HepG2 (cell line): ENCODE results near the gene MACROD2. TPM values are rescaled to one million over a fixed set of nuclear protein-coding genes. Genes with fewer than 3 reads are reported as not detected.

Source experiments
- ATAC-seq: fragments of 200-7000 bp; cut with Tn5 transposase; 3 replicates; pipeline ENCODE4 v1.9.1; 2020; ENCODE audit warnings: mild to moderate bottlenecking, moderate library complexity
- BruUV-seq: library from RNA; stranded (reverse); fragments of 400-500 nt; replicated peaks from 2 replicates; lab custom pipeline; 2021; lab: Mats Ljungman, UMichigan
- CTCF ChIA-PET: fragments of 300-600 bp; formaldehyde crosslinking; extraction: SDS; loops from one replicate; lab custom pipeline; 2021; ENCODE audit warnings: low total read pairs, inconsistent platforms, low intra/inter-chr PET ratio; lab: Yijun Ruan, JAX
- POLR2A ChIA-PET: fragments of 350-600 bp; sonication (Branson Sonifier 250); formaldehyde crosslinking; loops from one replicate; lab custom pipeline; 2020; ENCODE audit warnings: antibody characterized with exemption, inconsistent platforms; lab: Yijun Ruan, JAX
- DNase-seq: peaks from one replicate; pipeline ENCODE4 v3.0.0-alpha.2; 2015; ENCODE audit warnings: low spot score
- FAIRE-seq: peaks from 3 replicates; lab custom pipeline; 2011; peaks lifted over from hg19 to GRCh38; lab: Jason Lieb, UNC
- H2AFZ ChIP-seq: one replicate; pipeline ENCODE4 v1.6.1; 2011; ENCODE audit warnings: low read length, inconsistent platforms
- H3K27ac ChIP-seq: fragments of 300-600 bp; 3 replicates; pipeline ENCODE4 v1.8.0; 2011; ENCODE audit warnings: mixed run types, mild to moderate bottlenecking, mixed read lengths, low read length, inconsistent platforms; ENCODE audit not compliant: insufficient read depth; ENCODE audit errors: extremely low read length
- H3K27me3 ChIP-seq, 2 experiments: fragments of 200-600 bp in 1 of 2; 2 replicates in 1 of 2; 3 replicates in 1 of 2; pipeline versions ENCODE4 v1.6.0 to v1.8.0; 2011; ENCODE audit warnings: low read length in 2 of 2, mild to moderate bottlenecking in 2 of 2, moderate library complexity in 2 of 2, inconsistent platforms in 1 of 2; ENCODE audit not compliant: insufficient read depth in 2 of 2, control insufficient read depth in 1 of 2
- H3K36me3 ChIP-seq, 2 experiments: fragments of 200-600 bp in 1 of 2; replicated peaks in 1 of 2; 2 replicates in 1 of 2; 3 replicates in 1 of 2; pipeline versions ENCODE4 v1.5.1 to v1.8.0; 2011; ENCODE audit warnings: low read length in 2 of 2, inconsistent platforms in 1 of 2; ENCODE audit not compliant: insufficient read depth in 2 of 2, control insufficient read depth in 1 of 2
- H3K4me1 ChIP-seq: 2 replicates; pipeline ENCODE4 v1.5.1; 2012; ENCODE audit warnings: low read length, inconsistent platforms; ENCODE audit not compliant: insufficient read depth
- H3K4me2 ChIP-seq: 2 replicates; pipeline ENCODE4 v1.6.0; 2011; ENCODE audit warnings: low read depth, low read length, inconsistent platforms
- H3K4me3 ChIP-seq, 3 experiments: fragments of 200-600 bp in 1 of 3; sonication (generic), shearing (Covaris generic) in 1 of 3; replicated peaks in 1 of 3; 2 replicates each; pipeline ENCODE4 v1.5.1; 2011 to 2016; ENCODE audit warnings: low read length in 3 of 3, inconsistent platforms in 2 of 3, low read depth in 2 of 3, mild to moderate bottlenecking in 2 of 3, control low read depth in 1 of 3, mixed read lengths in 1 of 3; ENCODE audit not compliant: insufficient read depth in 1 of 3
- H3K79me2 ChIP-seq: one replicate; pipeline ENCODE4 v1.6.1; 2011; ENCODE audit warnings: low read length, inconsistent platforms; ENCODE audit not compliant: insufficient read depth
- H3K9ac ChIP-seq: 2 replicates; pipeline ENCODE4 v1.6.0; 2011; ENCODE audit warnings: mild to moderate bottlenecking, low read depth, low read length, inconsistent platforms; ENCODE audit not compliant: insufficient read depth
- H3K9me3 ChIP-seq: 2 replicates; pipeline ENCODE4 v1.5.1; 2012; ENCODE audit warnings: mild to moderate bottlenecking, low read length
- H4K20me1 ChIP-seq: 2 replicates; pipeline ENCODE4 v1.6.0; 2011; ENCODE audit warnings: inconsistent platforms, mild to moderate bottlenecking, low read length, moderate library complexity; ENCODE audit not compliant: insufficient read depth
- CBFB ChIP-seq: sonication (generic); formaldehyde crosslinking; IDR thresholded peaks from 2 replicates; pipeline ENCODE4 v1.4.0; 2020; ENCODE audit warnings: missing genetic modification reagents
- CCDC6 ChIP-seq: sonication (generic); formaldehyde crosslinking; IDR thresholded peaks from 2 replicates; pipeline ENCODE4 v1.8.1; 2022; ENCODE audit warnings: mild to moderate bottlenecking, missing genetic modification reagents, moderate library complexity
- CENPX ChIP-seq: sonication (generic); formaldehyde crosslinking; IDR thresholded peaks from 2 replicates; pipeline ENCODE4 v1.9.0; 2021; ENCODE audit warnings: mild to moderate bottlenecking, missing genetic modification reagents, moderate library complexity
- ELF4 ChIP-seq: sonication (generic); formaldehyde crosslinking; IDR thresholded peaks from 2 replicates; pipeline ENCODE4 v1.5.0; 2020; ENCODE audit warnings: missing genetic modification reagents, mild to moderate bottlenecking, moderate library complexity, borderline replicate concordance
- FIP1L1 ChIP-seq: fragments of 200-400 bp; formaldehyde crosslinking; IDR thresholded peaks from 2 replicates; pipeline ENCODE4 v1.6.1; 2018; ENCODE audit warnings: low read depth, mild to moderate bottlenecking, low read length, moderate library complexity, borderline replicate concordance; ENCODE audit not compliant: insufficient read depth
- HIC2 ChIP-seq: sonication (generic); formaldehyde crosslinking; IDR thresholded peaks from 2 replicates; pipeline ENCODE4 v1.9.0; 2022; ENCODE audit warnings: low read depth, missing genetic modification reagents
- HMG20B ChIP-seq: conservative IDR thresholded peaks from 2 replicates; pipeline ENCODE4 v1.6.1; 2016; ENCODE audit warnings: missing genetic modification reagents, missing compliant biosample characterization
- IRF2 ChIP-seq: IDR thresholded peaks from 2 replicates; pipeline ENCODE4 v1.6.1; 2018; ENCODE audit warnings: missing genetic modification reagents, missing compliant biosample characterization
- KAT8 ChIP-seq: IDR thresholded peaks from 2 replicates; pipeline ENCODE4 v1.6.1; 2016; ENCODE audit warnings: missing genetic modification reagents, missing compliant biosample characterization
- NCOA1 ChIP-seq: sonication (generic); formaldehyde crosslinking; IDR thresholded peaks from 2 replicates; pipeline ENCODE4 v1.9.0; 2021; ENCODE audit warnings: missing genetic modification reagents
- PBX3 ChIP-seq: sonication (generic); formaldehyde crosslinking; IDR thresholded peaks from 2 replicates; pipeline ENCODE4 v1.8.1; 2023; ENCODE audit warnings: missing genetic modification reagents, inconsistent platforms, borderline replicate concordance
- PHF8 ChIP-seq: sonication (generic); formaldehyde crosslinking; IDR thresholded peaks from 2 replicates; pipeline ENCODE4 v1.5.0; 2020; ENCODE audit warnings: missing genetic modification reagents
- SMAD3 ChIP-seq: sonication (generic); formaldehyde crosslinking; IDR thresholded peaks from 2 replicates; pipeline ENCODE4 v1.4.0; 2020; ENCODE audit warnings: missing genetic modification reagents
- TCF7 ChIP-seq: sonication (generic); IDR thresholded peaks from 2 replicates; pipeline ENCODE4 v1.6.1; 2016; ENCODE audit warnings: antibody characterized with exemption, low read depth
- ZKSCAN1 ChIP-seq: fragments of 150-350 bp; IDR thresholded peaks from 2 replicates; pipeline ENCODE4 v1.6.1; 2014; ENCODE audit warnings: low read length
- ZNF121 ChIP-seq: sonication (generic); formaldehyde crosslinking; IDR thresholded peaks from 2 replicates; pipeline ENCODE4 v1.5.0; 2020; ENCODE audit warnings: mild to moderate bottlenecking, missing genetic modification reagents
- ZNF18 ChIP-seq: sonication (generic); formaldehyde crosslinking; IDR thresholded peaks from 2 replicates; pipeline ENCODE4 v1.8.0; 2022; ENCODE audit warnings: mild to moderate bottlenecking, missing genetic modification reagents; ENCODE audit not compliant: insufficient replicate concordance
- ZNF547 ChIP-seq: sonication (generic); formaldehyde crosslinking; IDR thresholded peaks from 2 replicates; pipeline ENCODE4 v1.5.1; 2020; ENCODE audit warnings: mild to moderate bottlenecking, missing genetic modification reagents
- ZNF556 ChIP-seq: sonication (generic); formaldehyde crosslinking; IDR thresholded peaks from 2 replicates; pipeline ENCODE4 v1.4.0; 2020; ENCODE audit warnings: mild to moderate bottlenecking, missing genetic modification reagents, borderline replicate concordance
- ZNF678 ChIP-seq: sonication (generic); formaldehyde crosslinking; IDR thresholded peaks from 2 replicates; pipeline ENCODE4 v1.4.0; 2020; ENCODE audit warnings: mild to moderate bottlenecking, missing genetic modification reagents
- ZNF747 ChIP-seq: sonication (generic); formaldehyde crosslinking; IDR thresholded peaks from 2 replicates; pipeline ENCODE4 v1.8.1; 2023; ENCODE audit warnings: missing genetic modification reagents, mild to moderate bottlenecking, borderline replicate concordance
- WGBS: methylation state at CpG from one replicate; pipeline ENCODE4 v1.1.6; 2017; ENCODE audit warnings: low lambda C conversion rate; 5-methylcytosine and 5-hydroxymethylcytosine counted together
- in situ Hi-C: cut with HindIII; loops from 2 replicates; pipeline ENCODE4 v1.10.0; 2017; ENCODE audit warnings: low pct_unique_long_range_greater_than_20kb; ENCODE audit not compliant: extremely low pct_ligation_motif_present
- intact Hi-C: fragments of 100-400 bp; cut with micrococcal nuclease; formaldehyde crosslinking; loops from one replicate; pipeline ENCODE4 v1.10.0; 2022; ENCODE audit not compliant: unreplicated experiment
- polyA plus RNA-seq, 8 experiments: library from polyadenylated mRNA; depleted of rRNA in 3 of 8; stranded (reverse) in 7 of 8; unstranded in 1 of 8; fragments of >200 nt; fragmentation: Illumina TruSeq in 4 of 8; extraction: Trizol in 4 of 8; gene quantifications; 2 replicates each; pipeline versions ENCODE4 v1.2.1 to v1.2.3, GENCODE V29; 2011 to 2016; ENCODE audit warnings: low read depth in 4 of 8, missing spikeins in 1 of 8, mixed read lengths in 1 of 8; ENCODE audit not compliant: insufficient read depth in 1 of 8
- total RNA-seq, 5 experiments: library from RNA; depleted of rRNA; stranded (reverse); fragments of >200 nt; fragmentation: Illumina TruSeq; extraction: Trizol; gene quantifications; 2 replicates each; pipeline ENCODE4 v1.2.3, GENCODE V29; 2016; ENCODE audit warnings: low read depth in 1 of 5

The MACROD2 gene
- total and polyA plus RNA-seq, 2 of the 13 experiments (the other 11 are each of a cell fraction or from before 2014, with no cell fraction given) = 0.13 to 0.51 TPM

- no peak for TF ChIP-seq ZNF18 (CRISPR knock-in tag)
- no peak for TF ChIP-seq CCDC6
- TF ChIP-seq FIP1L1 = no peak
- no peak for TF ChIP-seq KAT8 (CRISPR knock-in tag)
- TF ChIP-seq CENPX (CRISPR knock-in tag) = no peak
- TF ChIP-seq SMAD3 (CRISPR knock-in tag) = no peak
These were observed 1642.8 kb downstream of the MACROD2 start (continued) for GRCh38 chr20:15637950-15638754.

- DNase-seq (no peak), ATAC-seq (no peak), FAIRE-seq (no peak)
- Histone ChIP-seq H3K4me3 (no peak overlapping the region), H3K9me3 (peaks cover 32% of the 10 kb centered on the region; the same call in 1 of the 2 replicates), H3K27ac (no peak overlapping the region), H3K4me1 (no peaks in the 10 kb centered on the region), H3K27me3 (no peaks in the 10 kb centered on the region), H3K36me3 (no peaks in the 10 kb centered on the region), H3K9ac (no peak overlapping the region), H3K79me2 (no peaks in the 10 kb centered on the region), H2AFZ (no peak overlapping the region), H4K20me1 (no peaks in the 10 kb centered on the region), H3K4me2 (no peak overlapping the region)
- 36% methylated on average over 5 of the region's 5 CpGs for WGBS
- no TSS peak for BruUV-seq
- in situ Hi-C loops = no loop called here
- intact Hi-C loops = no loop called here
- POLR2A ChIA-PET = no interaction called here
- CTCF ChIA-PET = no interaction called here
- TF ChIP-seq ZKSCAN1 (no peak), PHF8 (CRISPR knock-in tag) (no peak), CBFB (CRISPR knock-in tag) (no peak), ELF4 (no peak), ZNF747 (CRISPR knock-in tag) (no peak), HIC2 (CRISPR knock-in tag) (no peak), TCF7 (no peak), NCOA1 (CRISPR knock-in tag) (no peak), HMG20B (no peak), PBX3 (CRISPR knock-in tag) (no peak), ZNF678 (CRISPR knock-in tag) (no peak), ZNF556 (CRISPR knock-in tag) (no peak), ZNF547 (no peak), ZNF121 (CRISPR knock-in tag) (no peak), IRF2 (CRISPR knock-in tag) (no peak)
These were observed 1643.5 kb downstream of the MACROD2 start for GRCh38 chr20:15638816-15639215.
